HepG2 (cell line): Measurements from ENCODE around the gene LATS1. TPM values are rescaled to one million over a fixed set of nuclear protein-coding genes. Genes with fewer than 3 reads are reported as not detected.

Experiments
- ATAC-seq: fragments of 200-7000 bp; cut with Tn5 transposase; 3 replicates; pipeline ENCODE4 v1.9.1; 2020; ENCODE audit warnings: mild to moderate bottlenecking, moderate library complexity
- BruUV-seq: library from RNA; stranded (reverse); fragments of 400-500 nt; replicated peaks from 2 replicates; lab custom pipeline; 2021; lab: Mats Ljungman, UMichigan
- CTCF ChIA-PET: fragments of 300-600 bp; formaldehyde crosslinking; extraction: SDS; loops from one replicate; lab custom pipeline; 2021; ENCODE audit warnings: low total read pairs, inconsistent platforms, low intra/inter-chr PET ratio; lab: Yijun Ruan, JAX
- POLR2A ChIA-PET: fragments of 350-600 bp; sonication (Branson Sonifier 250); formaldehyde crosslinking; loops from one replicate; lab custom pipeline; 2020; ENCODE audit warnings: antibody characterized with exemption, inconsistent platforms; lab: Yijun Ruan, JAX
- DNase-seq: peaks from one replicate; pipeline ENCODE4 v3.0.0-alpha.2; 2015; ENCODE audit warnings: low spot score
- FAIRE-seq: peaks from 3 replicates; lab custom pipeline; 2011; peaks lifted over from hg19 to GRCh38; lab: Jason Lieb, UNC
- H2AFZ ChIP-seq: one replicate; pipeline ENCODE4 v1.6.1; 2011; ENCODE audit warnings: low read length, inconsistent platforms
- H3K27ac ChIP-seq: fragments of 300-600 bp; 3 replicates; pipeline ENCODE4 v1.8.0; 2011; ENCODE audit warnings: mixed run types, mild to moderate bottlenecking, mixed read lengths, low read length, inconsistent platforms; ENCODE audit not compliant: insufficient read depth; ENCODE audit errors: extremely low read length
- H3K27me3 ChIP-seq, 2 experiments: fragments of 200-600 bp in 1 of 2; 2 replicates in 1 of 2; 3 replicates in 1 of 2; pipeline versions ENCODE4 v1.6.0 to v1.8.0; 2011; ENCODE audit warnings: low read length in 2 of 2, mild to moderate bottlenecking in 2 of 2, moderate library complexity in 2 of 2, inconsistent platforms in 1 of 2; ENCODE audit not compliant: insufficient read depth in 2 of 2, control insufficient read depth in 1 of 2
- H3K36me3 ChIP-seq, 2 experiments: fragments of 200-600 bp in 1 of 2; replicated peaks in 1 of 2; 2 replicates in 1 of 2; 3 replicates in 1 of 2; pipeline versions ENCODE4 v1.5.1 to v1.8.0; 2011; ENCODE audit warnings: low read length in 2 of 2, inconsistent platforms in 1 of 2; ENCODE audit not compliant: insufficient read depth in 2 of 2, control insufficient read depth in 1 of 2
- H3K4me1 ChIP-seq: 2 replicates; pipeline ENCODE4 v1.5.1; 2012; ENCODE audit warnings: low read length, inconsistent platforms; ENCODE audit not compliant: insufficient read depth
- H3K4me2 ChIP-seq: 2 replicates; pipeline ENCODE4 v1.6.0; 2011; ENCODE audit warnings: low read depth, low read length, inconsistent platforms
- H3K4me3 ChIP-seq, 3 experiments: fragments of 200-600 bp in 1 of 3; sonication (generic), shearing (Covaris generic) in 1 of 3; replicated peaks in 1 of 3; 2 replicates each; pipeline ENCODE4 v1.5.1; 2011 to 2016; ENCODE audit warnings: low read length in 3 of 3, inconsistent platforms in 2 of 3, low read depth in 2 of 3, mild to moderate bottlenecking in 2 of 3, control low read depth in 1 of 3, mixed read lengths in 1 of 3; ENCODE audit not compliant: insufficient read depth in 1 of 3
- H3K79me2 ChIP-seq: one replicate; pipeline ENCODE4 v1.6.1; 2011; ENCODE audit warnings: low read length, inconsistent platforms; ENCODE audit not compliant: insufficient read depth
- H3K9ac ChIP-seq: 2 replicates; pipeline ENCODE4 v1.6.0; 2011; ENCODE audit warnings: mild to moderate bottlenecking, low read depth, low read length, inconsistent platforms; ENCODE audit not compliant: insufficient read depth
- H3K9me3 ChIP-seq: 2 replicates; pipeline ENCODE4 v1.5.1; 2012; ENCODE audit warnings: mild to moderate bottlenecking, low read length
- H4K20me1 ChIP-seq: 2 replicates; pipeline ENCODE4 v1.6.0; 2011; ENCODE audit warnings: inconsistent platforms, mild to moderate bottlenecking, low read length, moderate library complexity; ENCODE audit not compliant: insufficient read depth
- FOXP4 ChIP-seq: sonication (generic); formaldehyde crosslinking; IDR thresholded peaks from 2 replicates; pipeline ENCODE4 v1.4.0; 2020; ENCODE audit warnings: missing genetic modification reagents
- GABPB1 ChIP-seq: IDR thresholded peaks from 2 replicates; pipeline ENCODE4 v1.6.1; 2016; ENCODE audit warnings: mild to moderate bottlenecking, missing genetic modification reagents, moderate library complexity, missing compliant biosample characterization
- HDAC6 ChIP-seq: fragments of 200-600 bp; sonication (generic); IDR thresholded peaks from 2 replicates; pipeline ENCODE4 v1.7.0; 2017; ENCODE audit warnings: mild to moderate bottlenecking, antibody characterized with exemption, low read length, low read depth
- MAFK ChIP-seq, 2 experiments: IDR thresholded peaks in 1 of 2; conservative IDR thresholded peaks in 1 of 2; 2 replicates each; pipeline ENCODE4 v1.6.1; 2011; ENCODE audit warnings: improper control_type of control experiment in 2 of 2, low read length in 2 of 2
- MXD1 ChIP-seq: sonication (generic); formaldehyde crosslinking; IDR thresholded peaks from 2 replicates; pipeline ENCODE4 v1.4.0; 2020; ENCODE audit warnings: mild to moderate bottlenecking, missing genetic modification reagents
- NBN ChIP-seq: fragments of 450-650 bp; conservative IDR thresholded peaks from 2 replicates; pipeline ENCODE4 v1.6.1; 2017
- PRDM10 ChIP-seq: sonication (generic); formaldehyde crosslinking; IDR thresholded peaks from 2 replicates; pipeline ENCODE4 v1.4.0; 2020; ENCODE audit warnings: low read depth, missing genetic modification reagents
- RCOR2 ChIP-seq: IDR thresholded peaks from 2 replicates; pipeline ENCODE4 v1.6.1; 2016; ENCODE audit warnings: missing biosample characterization, missing genetic modification reagents
- ZNF207 ChIP-seq: fragments of 450-650 bp; IDR thresholded peaks from 2 replicates; pipeline ENCODE4 v1.6.1; 2016; ENCODE audit warnings: antibody characterized with exemption, borderline replicate concordance
- ZNF274 ChIP-seq: sonication (generic); formaldehyde crosslinking; IDR thresholded peaks from 2 replicates; pipeline ENCODE4 v1.5.1; 2020; ENCODE audit warnings: mild to moderate bottlenecking, missing genetic modification reagents
- ZNF446 ChIP-seq: sonication (generic); formaldehyde crosslinking; IDR thresholded peaks from 2 replicates; pipeline ENCODE4 v1.5.0; 2020; ENCODE audit warnings: mild to moderate bottlenecking, missing genetic modification reagents
- ZNF562 ChIP-seq: sonication (generic); formaldehyde crosslinking; IDR thresholded peaks from 2 replicates; pipeline ENCODE4 v1.8.0; 2022; ENCODE audit warnings: missing genetic modification reagents, borderline replicate concordance
- ZNF652 ChIP-seq: IDR thresholded peaks from 2 replicates; pipeline ENCODE4 v1.6.1; 2016; ENCODE audit warnings: low read depth, borderline replicate concordance
- ZNF773 ChIP-seq: sonication (generic); formaldehyde crosslinking; IDR thresholded peaks from 2 replicates; pipeline ENCODE4 v1.4.0; 2020; ENCODE audit warnings: missing genetic modification reagents, borderline replicate concordance
- WGBS: methylation state at CpG from one replicate; pipeline ENCODE4 v1.1.6; 2017; ENCODE audit warnings: low lambda C conversion rate; 5-methylcytosine and 5-hydroxymethylcytosine counted together
- in situ Hi-C: cut with HindIII; loops from 2 replicates; pipeline ENCODE4 v1.10.0; 2017; ENCODE audit warnings: low pct_unique_long_range_greater_than_20kb; ENCODE audit not compliant: extremely low pct_ligation_motif_present
- intact Hi-C: fragments of 100-400 bp; cut with micrococcal nuclease; formaldehyde crosslinking; loops from one replicate; pipeline ENCODE4 v1.10.0; 2022; ENCODE audit not compliant: unreplicated experiment
- polyA plus RNA-seq, 8 experiments: library from polyadenylated mRNA; depleted of rRNA in 3 of 8; stranded (reverse) in 7 of 8; unstranded in 1 of 8; fragments of >200 nt; fragmentation: Illumina TruSeq in 4 of 8; extraction: Trizol in 4 of 8; gene quantifications; 2 replicates each; pipeline versions ENCODE4 v1.2.1 to v1.2.3, GENCODE V29; 2011 to 2016; ENCODE audit warnings: low read depth in 4 of 8, missing spikeins in 1 of 8, mixed read lengths in 1 of 8; ENCODE audit not compliant: insufficient read depth in 1 of 8
- total RNA-seq, 5 experiments: library from RNA; depleted of rRNA; stranded (reverse); fragments of >200 nt; fragmentation: Illumina TruSeq; extraction: Trizol; gene quantifications; 2 replicates each; pipeline ENCODE4 v1.2.3, GENCODE V29; 2016; ENCODE audit warnings: low read depth in 1 of 5

The LATS1 gene
- total and polyA plus RNA-seq, 2 of the 13 experiments (the other 11 are each of a cell fraction or from before 2014, with no cell fraction given) = 9.9 to 12.6 TPM

- ATAC-seq (no peak), FAIRE-seq (no peak), DNase-seq (no peak)
- ChIA-PET POLR2A (interaction anchor here (1.2 kb wide), 1 partner anchor 13 kb away, joined by 4 read pairs; the partner anchor contains the start of gene NUP43), CTCF (no interaction called here)
- BruUV-seq = no TSS peak
- Histone ChIP-seq H3K9ac (no peak overlapping the region), H3K4me2 (no peak overlapping the region), H3K4me1 (no peaks in the 10 kb centered on the region), H3K4me3 (no peak overlapping the region), H4K20me1 (no peaks in the 10 kb centered on the region), H3K27ac (no peak overlapping the region), H2AFZ (no peak overlapping the region), H3K79me2 (no peaks in the 10 kb centered on the region), H3K9me3 (no peaks in the 10 kb centered on the region), H3K36me3 (peaks cover 43 to 86% of the 10 kb centered on the region in 2 experiments), H3K27me3 (no peaks in the 10 kb centered on the region)
- intact Hi-C loops (no loop called here), in situ Hi-C loops (no loop called here)
- 93% methylated on average over 2 of the region's 2 CpGs for WGBS
- no peak for TF ChIP-seq GABPB1 (CRISPR knock-in tag)
- no peak for TF ChIP-seq MAFK (conservative IDR thresholded peaks at IDR 0.05 in 1 of 2, IDR thresholded peaks at IDR 0.05 in 1 of 2; ENCODE audit: low read length in 2 of 2)
- no peak for TF ChIP-seq NBN
- no peak for TF ChIP-seq HDAC6
- no peak for TF ChIP-seq RCOR2 (CRISPR knock-in tag)
- no peak for TF ChIP-seq PRDM10 (CRISPR knock-in tag)
- TF ChIP-seq ZNF207 = no peak
- TF ChIP-seq ZNF562 (CRISPR knock-in tag) = no peak
- no peak for TF ChIP-seq ZNF274 (CRISPR knock-in tag)
- no peak for TF ChIP-seq ZNF773
- no peak for TF ChIP-seq MXD1 (CRISPR knock-in tag)
- no peak for TF ChIP-seq ZNF446 (CRISPR knock-in tag)
- no peak for TF ChIP-seq ZNF652 (CRISPR knock-in tag)
- no peak for TF ChIP-seq FOXP4 (CRISPR knock-in tag)
Observed at GRCh38 chr6:149733089-149733720, 15.3 kb upstream of the LATS1 start.
